ENCODE results near the gene LAMC2. TPM values are rescaled to one million over a fixed set of nuclear protein-coding genes. Genes with fewer than 3 reads are reported as not detected.
A peak's percentile ranks its signal among the peaks of the same experiment; 100 is the strongest.

The LAMC2 gene
- total and polyA plus RNA-seq, 2 of the 8 experiments (the other 6 are each of a cell fraction or from before 2014, with no cell fraction given), result 4.6 to 12.9 TPM

DNA sequence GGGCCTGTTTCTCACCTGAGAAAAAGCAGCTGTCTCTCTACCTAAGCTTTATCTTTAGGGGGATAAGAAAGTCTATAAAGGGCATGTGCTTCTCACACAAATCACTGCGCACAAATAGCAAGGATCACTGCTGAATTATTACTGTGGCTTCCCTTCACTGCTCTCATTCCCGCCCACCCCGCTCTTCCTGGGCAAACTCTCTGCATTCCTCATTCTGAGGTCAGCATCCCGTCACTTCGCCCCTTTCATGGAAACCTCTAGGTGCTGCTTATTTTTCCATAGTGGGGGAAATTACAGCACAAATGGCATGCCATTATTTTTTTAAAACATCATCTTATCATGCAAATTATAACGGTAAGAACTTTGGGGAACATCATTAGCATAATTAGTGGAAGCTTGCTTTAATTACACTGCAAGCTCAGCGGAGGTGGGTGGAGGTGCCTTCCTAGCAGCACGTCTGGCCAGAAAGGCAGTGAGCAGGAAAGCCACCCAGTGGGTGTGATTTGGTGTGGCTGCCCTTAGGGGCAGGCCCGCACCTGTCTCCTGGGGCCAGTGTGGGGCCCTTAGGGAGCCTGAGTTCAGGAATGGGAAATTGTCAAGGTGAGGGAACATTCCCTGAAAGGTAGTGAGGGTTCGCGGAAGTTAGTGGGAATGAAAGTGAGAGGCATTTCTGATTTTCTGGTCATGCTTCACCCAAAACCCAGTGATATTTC lies 105.9 kb downstream of the LAMC2 start:
- peak; percentile 23 to 50 for DNase-seq (ENCODE audit: low read depth in 1 of 2, low spot score in 2 of 2)
- H3K27ac ChIP-seq (ENCODE audit: low read depth, low read length), result no peak overlapping the region
- no peaks in the 10 kb centered on the region for H3K27me3 ChIP-seq (replicated peaks in 1 of 4; ENCODE audit: control insufficient read depth in 3 of 4, extremely low read depth in 1 of 4, insufficient read depth in 3 of 4, low read length in 3 of 4)
- peak overlapping the region; percentile 11; the same call in 1 of the 2 replicates for H2BK12ac ChIP-seq (ENCODE audit: low read depth, low read length)
- H3K9me3 ChIP-seq (ENCODE audit: insufficient read depth in 2 of 2, low read depth in 1 of 2, low read length in 1 of 2), result no peaks in the 10 kb centered on the region
- H3K23ac ChIP-seq (ENCODE audit: insufficient read length), result no peak overlapping the region
- H4K20me1 ChIP-seq (replicated peaks in 1 of 2; ENCODE audit: control insufficient read depth in 1 of 2, insufficient read depth in 2 of 2, low read length in 2 of 2), result no peaks in the 10 kb centered on the region
- H2AFZ ChIP-seq (ENCODE audit: low read length), result no peak overlapping the region
- no peak overlapping the region for H3K4ac ChIP-seq (replicated peaks; ENCODE audit: insufficient read length, low read depth, low read length)
- TF ChIP-seq ASH2L (IDR thresholded peaks at IDR 0.05; ENCODE audit: low read length) (peak; percentile 20), CREB1 (IDR thresholded peaks at IDR 0.05) (peak; percentile 29; the same call in 1 of the 2 replicates), RAD21 (IDR thresholded peaks at IDR 0.05 in 1 of 2, conservative IDR thresholded peaks at IDR 0.05 in 1 of 2; ENCODE audit: low read depth in 2 of 2, low read length in 2 of 2) (0 out of 4 replicates have a peak, but pooled peaks of 1 of the 2 experiments have one; percentile 11), CBX5 (IDR thresholded peaks at IDR 0.05; ENCODE audit: low read depth, low read length) (no peak), POLR2A (IDR thresholded peaks at IDR 0.05; ENCODE audit: control extremely low read depth in 1 of 2, low read depth in 2 of 2, low read length in 2 of 2) (no peak)
- no peak overlapping the region for H3K14ac ChIP-seq (ENCODE audit: insufficient read length)
- H4K5ac ChIP-seq (ENCODE audit: insufficient read length, low read depth, low read length), result no peak overlapping the region
- no peak overlapping the region for H2BK120ac ChIP-seq (replicated peaks; ENCODE audit: low read depth, low read length)
- no peaks in the 10 kb centered on the region for H3K79me1 ChIP-seq (ENCODE audit: low read depth, low read length)
- no peak overlapping the region; the same call in 1 of the 2 replicates for H2BK20ac ChIP-seq (ENCODE audit: low read length)
- 0 out of 2 replicates have a peak overlapping the region, but pooled peaks have one; percentile 37 for H2BK15ac ChIP-seq (ENCODE audit: low read length)
- peaks cover 4 to 21% (median 10%) of the 10 kb centered on the region in 4 experiments for H3K4me1 ChIP-seq (replicated peaks in 1 of 4; ENCODE audit: control insufficient read depth in 3 of 4, insufficient read depth in 4 of 4, low read length in 3 of 4)
- H4K91ac ChIP-seq (replicated peaks; ENCODE audit: insufficient read length, low read length), result no peak overlapping the region
- H3K9ac ChIP-seq (replicated peaks in 1 of 4; ENCODE audit: extremely low read depth in 1 of 4, low read depth in 3 of 4, low read length in 3 of 4), result no peak overlapping the region
- no peak overlapping the region for H2AK5ac ChIP-seq (ENCODE audit: low read depth, low read length)
- ChIA-PET POLR2A (ENCODE audit: partially characterized antibody) (interaction anchor here (1.0 kb wide), 1 partner anchor 10 kb away, joined by 3 read pairs; no protein-coding TSS in a partner anchor), CTCF (ENCODE audit: partially characterized antibody) (interaction anchor here (2.0 to 10.2 kb wide), 3 partner anchors 10 to 22 kb away, joined by 6 to 90 read pairs (median 35); no protein-coding TSS in a partner anchor)
- H2BK5ac ChIP-seq (ENCODE audit: low read depth, low read length), result 0 out of 2 replicates have a peak overlapping the region, but pooled peaks have one; percentile 80
- no peak overlapping the region for H3K4me3 ChIP-seq (ENCODE audit: extremely low read depth in 1 of 4, insufficient read depth in 2 of 4, low read depth in 3 of 4, low read length in 4 of 4)
- H3K4me2 ChIP-seq (ENCODE audit: insufficient read depth in 1 of 2, low read depth in 2 of 2, low read length in 2 of 2), result peak overlapping the region in 1 of 2 experiments; percentile 23; a peak in 1 of 4 replicates
- no peaks in the 10 kb centered on the region for H3K36me3 ChIP-seq (ENCODE audit: control insufficient read depth in 2 of 4, insufficient read depth in 4 of 4, low read length in 3 of 4)
- H3K18ac ChIP-seq (ENCODE audit: extremely low read depth, low read length), result no peak overlapping the region
- WGBS, 2 experiments (ENCODE audit: extremely low coverage in 1 of 2, insufficient coverage in 1 of 2, insufficient read length in 1 of 2, insufficient replicate concordance in 2 of 2, low coverage in 1 of 2, low lambda C conversion rate in 2 of 2, missing lambda C conversion rate in 1 of 2), result 46% methylated on average over 11 of the region's 11 CpGs; no CpG with 5 or more reads in 1 of the 2 experiments
- no peak overlapping the region for H3K56ac ChIP-seq (replicated peaks; ENCODE audit: insufficient read length, low read depth, low read length)
- H4K8ac ChIP-seq (ENCODE audit: extremely low read depth, insufficient read depth, low read length), result no peak overlapping the region
- FAIRE-seq, result no peak
- H3K79me2 ChIP-seq (ENCODE audit: control insufficient read depth in 1 of 2, insufficient read depth in 2 of 2, low read length in 2 of 2), result no peaks in the 10 kb centered on the region
- no peaks in the 10 kb centered on the region for H3K23me2 ChIP-seq (ENCODE audit: low read depth, low read length)
